ENCODE data around the gene SGSH.

- TF ChIP-seq GATA2 (IDR thresholded peaks at IDR 0.05; ENCODE audit: low read depth, low read length) (no peak), GATA3 (IDR thresholded peaks at IDR 0.05; ENCODE audit: low read depth, low read length) (no peak)
These were observed 29.4 kb downstream of the SGSH start for GRCh38 chr17:80190716-80191115.

Measured in SH-SY5Y (cell line).